Endodermal cell (in vitro differentiated cells): ENCODE measurements around the gene GAB4. TPM values are rescaled to one million over a fixed set of nuclear protein-coding genes. Genes with fewer than 3 reads are reported as not detected.

Source experiments
- DNase-seq: peaks from one replicate; pipeline ENCODE4 v3.0.0-alpha.2; 2017
- H3K27ac ChIP-seq: 2 replicates; pipeline ENCODE4 v1.5.1; 2013; ENCODE audit warnings: mild to moderate bottlenecking, low read depth, low read length, moderate library complexity
- H3K27me3 ChIP-seq: 2 replicates; pipeline ENCODE4 v1.6.1; 2013; ENCODE audit warnings: mild to moderate bottlenecking, low read length, moderate library complexity; ENCODE audit not compliant: insufficient read depth, control insufficient read depth, poor library complexity, severe bottlenecking
- H3K36me3 ChIP-seq: 2 replicates; pipeline ENCODE4 v1.7.0; 2013; ENCODE audit warnings: mild to moderate bottlenecking, low read length, moderate library complexity; ENCODE audit not compliant: control insufficient read depth, insufficient read depth
- H3K4me1 ChIP-seq: one replicate; pipeline ENCODE4 v1.7.0; 2013; ENCODE audit warnings: low read length; ENCODE audit not compliant: control insufficient read depth, insufficient read depth
- H3K4me3 ChIP-seq: 2 replicates; pipeline ENCODE4 v1.5.1; 2013; ENCODE audit warnings: mild to moderate bottlenecking, low read length, moderate library complexity
- H3K9ac ChIP-seq: 2 replicates; pipeline ENCODE4 v1.6.1; 2013; ENCODE audit warnings: mild to moderate bottlenecking, low read length, moderate library complexity; ENCODE audit not compliant: poor library complexity, severe bottlenecking; ENCODE audit errors: extremely low read depth
- H3K9me3 ChIP-seq: 2 replicates; pipeline ENCODE4 v1.6.1; 2013; ENCODE audit warnings: mild to moderate bottlenecking, low read length, moderate library complexity; ENCODE audit not compliant: control insufficient read depth
- H3K27ac Mint-ChIP-seq: 2 replicates; pipeline ENCODE4 v1.8.0; 2020; ENCODE audit warnings: mixed read lengths
- H3K27me3 Mint-ChIP-seq: 2 replicates; pipeline ENCODE4 v1.8.0; 2021; ENCODE audit warnings: mild to moderate bottlenecking, mixed read lengths; ENCODE audit not compliant: insufficient read depth
- H3K36me3 Mint-ChIP-seq: 2 replicates; pipeline ENCODE4 v1.8.0; 2020; ENCODE audit warnings: low read depth, mixed read lengths
- H3K4me1 Mint-ChIP-seq: 2 replicates; pipeline ENCODE4 v1.8.0; 2020; ENCODE audit warnings: mixed read lengths
- H3K4me3 Mint-ChIP-seq: 2 replicates; pipeline ENCODE4 v1.8.0; 2020; ENCODE audit warnings: mild to moderate bottlenecking, moderate library complexity, mixed read lengths
- H3K9me3 Mint-ChIP-seq: 2 replicates; pipeline ENCODE4 v1.8.0; 2020; ENCODE audit warnings: mild to moderate bottlenecking, mixed read lengths
- CTCF ChIP-seq: fragments of 200-600 bp; sonication (generic); conservative IDR thresholded peaks from 2 replicates; pipeline ENCODE4 v1.5.0; 2021; ENCODE audit warnings: antibody characterized with exemption, mild to moderate bottlenecking
- WGBS, 2 experiments: methylation state at CpG; one replicate each; pipeline versions ENCODE4 v1.1.5 to v1.1.7; 2013; ENCODE audit warnings: missing lambda C conversion rate in 2 of 2, mixed read lengths in 1 of 2; ENCODE audit not compliant: insufficient coverage in 1 of 2, insufficient read length in 1 of 2; 5-methylcytosine and 5-hydroxymethylcytosine counted together
- long read RNA-seq, 4 experiments: library from polyadenylated mRNA in 2 of 4; library from RNA in 1 of 4; library from capped mRNA in 1 of 4; stranded (forward) in 3 of 4; unstranded in 1 of 4; transcript quantifications; one replicate each; pipeline ENCODE4 v2.0.0, GENCODE V29; 2020 to 2021; ENCODE audit warnings: inconsistent platforms in 1 of 4
- polyA plus RNA-seq, 2 experiments: library from polyadenylated mRNA; stranded (reverse); fragments of 50-300 nt; gene quantifications; one replicate each; pipeline ENCODE4 v1.2.3, GENCODE V29; 2013
- total RNA-seq, 2 donors: library from RNA; stranded (reverse); fragmentation: NEBNext Ultra II Directional in 1 of 2; extraction: Animal tissue kit (Norgen Biotek cat#: 25700) in 1 of 2; gene quantifications; 2 replicates in 1 of 2; 3 replicates in 1 of 2; pipeline ENCODE4 v1.2.1, GENCODE V29; 2021

The GAB4 gene
- under 1 TPM in 1 of 2 donors, not detected in 1; 0.22 TPM for total RNA-seq
- not detected for polyA plus RNA-seq (2013, experiment 1 of 2)
- not detected for polyA plus RNA-seq (2013, experiment 2 of 2)
- long read RNA-seq, experiment 1 = 0 reads
- long read RNA-seq, experiment 2 = 0 reads
- long read RNA-seq, experiment 3, partial matches to known transcripts = 0 of 1 reads
- long read RNA-seq, experiment 3, other reads (novel, unspliced or antisense) = 1 of 1 reads
- long read RNA-seq, experiment 4 = 0 reads

DNA sequence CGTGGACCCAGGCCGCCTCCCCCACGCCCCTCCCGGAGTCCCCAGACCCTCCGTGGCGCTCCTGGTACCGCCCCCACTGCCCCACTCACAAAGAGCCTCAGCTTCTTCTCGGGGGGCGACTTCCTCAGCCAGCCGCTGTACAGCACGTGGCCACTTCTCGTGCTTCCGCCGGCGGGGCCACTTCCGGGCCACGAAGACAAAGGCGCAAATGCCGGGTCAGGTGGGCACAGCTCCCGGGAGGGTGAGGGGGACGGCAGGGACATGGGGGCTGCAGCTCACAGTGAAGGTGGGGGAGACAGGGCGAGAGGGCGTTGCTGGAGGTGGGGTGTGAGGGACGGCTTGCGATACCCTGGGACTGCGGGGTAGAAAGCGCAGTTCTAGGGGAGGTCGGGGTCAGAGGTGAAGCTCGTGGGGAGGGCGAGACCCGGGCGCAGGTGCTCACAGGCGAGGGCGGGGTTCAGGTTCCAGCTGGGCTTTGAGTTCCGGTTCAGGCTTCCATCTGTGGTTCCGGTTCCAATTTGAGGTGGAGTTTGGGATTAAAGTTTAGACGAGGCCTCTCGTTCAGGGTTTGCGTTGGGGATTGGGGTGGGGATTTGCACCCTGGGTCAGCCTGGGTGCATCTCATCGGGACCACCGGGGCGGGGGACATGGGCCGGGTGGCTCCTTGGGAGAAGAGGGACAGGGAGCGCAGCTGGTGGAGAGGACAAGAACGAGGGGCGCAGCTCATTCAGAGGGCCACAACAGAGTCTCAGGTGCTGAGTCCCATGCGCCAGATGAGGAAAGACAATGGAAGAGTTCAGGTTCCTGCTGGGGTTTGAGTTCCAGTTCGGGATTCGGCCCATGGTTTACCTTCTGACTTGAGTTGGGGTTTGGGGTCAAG, at the start of gene GAB4:
GAB4 (minus strand) TSS at position 371 of the 880 bp plus-strand sequence; CDS start at position 263, 108 bp downstream.
- H3K4me3 ChIP-seq = no peak within 1 kb of the TSS
- H3K4me1 ChIP-seq = no peaks in the 10 kb centered on the region
- peak within 1 kb of the TSS; percentile 41 for H3K4me3 Mint-ChIP-seq

GRCh38 chr22:17056807-17057206, 48.8 kb upstream of the GAB4 start:
- H3K4me1 Mint-ChIP-seq = peaks cover 2% of the 10 kb centered on the region
- H3K27me3 Mint-ChIP-seq = peaks cover 15% of the 10 kb centered on the region
- Histone ChIP-seq H3K36me3 (no peaks in the 10 kb centered on the region), H3K9ac (no peak overlapping the region), H3K27me3 (peaks cover 10% of the 10 kb centered on the region), H3K9me3 (no peaks in the 10 kb centered on the region), H3K4me1 (no peaks in the 10 kb centered on the region), H3K4me3 (no peak overlapping the region), H3K27ac (no peak overlapping the region)
- H3K9me3 Mint-ChIP-seq = no peaks in the 10 kb centered on the region
- 70 to 93% methylated on average over 5 to 8 of the region's 8 CpGs for WGBS, 2 experiments
- no peak for TF ChIP-seq CTCF
- no peak overlapping the region for H3K4me3 Mint-ChIP-seq
- no peak overlapping the region for H3K27ac Mint-ChIP-seq
- no peak for DNase-seq
- H3K36me3 Mint-ChIP-seq = no peaks in the 10 kb centered on the region

More for the DNA sequence above, at the start of gene GAB4:
- peaks cover 17% of the 10 kb centered on the region for H3K9me3 ChIP-seq
- WGBS, 2 experiments = 88 to 93% methylated on average over 19 to 49 of the region's 49 CpGs
- TF ChIP-seq CTCF = no peak
- H3K27ac Mint-ChIP-seq = no peak within 1 kb of the TSS
- H3K4me1 Mint-ChIP-seq = no peaks in the 10 kb centered on the region
- no peaks in the 10 kb centered on the region for H3K27me3 ChIP-seq
- DNase-seq = no peak
- no peak within 1 kb of the TSS for H3K27ac ChIP-seq
- no peaks in the 10 kb centered on the region for H3K36me3 Mint-ChIP-seq
- peaks cover 73% of the 10 kb centered on the region for H3K27me3 Mint-ChIP-seq
- no peaks in the 10 kb centered on the region for H3K36me3 ChIP-seq
- H3K9me3 Mint-ChIP-seq = peaks cover 15% of the 10 kb centered on the region
- H3K9ac ChIP-seq = no peak within 1 kb of the TSS

GRCh38 chr22:17056058-17056457, 48.0 kb upstream of the GAB4 start:
- Histone ChIP-seq H3K36me3 (no peaks in the 10 kb centered on the region), H3K27me3 (peaks cover 10% of the 10 kb centered on the region), H3K9ac (no peak overlapping the region), H3K4me1 (no peaks in the 10 kb centered on the region), H3K27ac (no peak overlapping the region), H3K9me3 (no peaks in the 10 kb centered on the region), H3K4me3 (no peak overlapping the region)
- Mint-ChIP-seq H3K27ac (no peak overlapping the region), H3K27me3 (peaks cover 14% of the 10 kb centered on the region), H3K4me3 (no peak overlapping the region), H3K36me3 (no peaks in the 10 kb centered on the region), H3K4me1 (no peaks in the 10 kb centered on the region), H3K9me3 (no peaks in the 10 kb centered on the region)
- DNase-seq = no peak
- 64 to 92% methylated on average over 4 to 5 of the region's 5 CpGs for WGBS, 2 experiments
- no peak for TF ChIP-seq CTCF
